Pancreas (tissue), 10 donors: Measurements from ENCODE around the gene SRY. TPM values are rescaled to one million over a fixed set of nuclear protein-coding genes. Genes with fewer than 3 reads are reported as not detected.

Experiments used
- ATAC-seq, 4 donors: fragments of 200-7000 bp; cut with Tn5 transposase; one replicate each; pipeline versions ENCODE4 v1.8.0 to v1.9.1; 2020; ENCODE audit warnings: mild to moderate bottlenecking in 4 of 4, moderate library complexity in 4 of 4
- DNase-seq, 6 donors: peaks; one replicate each; pipeline ENCODE4 v3.0.0-alpha.2; 2020
- FAIRE-seq: peaks from 2 replicates; lab custom pipeline; 2012; peaks lifted over from hg19 to GRCh38; lab: Jason Lieb, UNC
- H3K27ac ChIP-seq, 4 donors: fragments of 200-600 bp; sonication (generic); 1 replicate in 3 of 4; 2 replicates in 1 of 4; pipeline versions ENCODE4 v1.5.0 to v1.8.0; 2020
- H3K27me3 ChIP-seq, 4 donors: fragments of 200-600 bp; one replicate each; pipeline ENCODE4 v1.8.0; 2021
- H3K36me3 ChIP-seq, 3 donors: fragments of 200-600 bp; sonication (generic) in 1 of 3; one replicate each; pipeline versions ENCODE4 v1.5.0 to v1.8.0; 2020 to 2021
- H3K4me1 ChIP-seq, 3 donors: fragments of 200-600 bp; one replicate each; pipeline ENCODE4 v1.8.0; 2021
- H3K4me3 ChIP-seq, 4 donors: fragments of 200-600 bp; sonication (generic) in 2 of 4; one replicate each; pipeline versions ENCODE4 v1.5.0 to v1.8.0; 2020 to 2021
- H3K9me3 ChIP-seq, 4 donors: fragments of 200-600 bp; one replicate each; pipeline ENCODE4 v1.8.0; 2021
- CTCF ChIP-seq, 4 donors: fragments of 200-600 bp; sonication (generic) in 3 of 4; IDR thresholded peaks; one replicate each; pipeline versions ENCODE4 v1.5.0 to v1.8.0; 2021; ENCODE audit warnings: antibody characterized with exemption in 4 of 4
- WGBS, 2 donors: extraction: QIAGEN DNeasy Blood & Tissue Kit; methylation state at CpG; one replicate each; pipeline ENCODE4 v1.1.7; 2013; 5-methylcytosine and 5-hydroxymethylcytosine counted together
- intact Hi-C, 3 donors: fragments of 100-400 bp; cut with DNase I; formaldehyde crosslinking; loops; one replicate each; pipeline versions ENCODE4 v1.11.1 to v1.14.2; 2022
- polyA plus RNA-seq, 2 donors: library from polyadenylated mRNA; stranded (reverse); fragments of 200-250 nt; gene quantifications; one replicate each; pipeline ENCODE4 v1.2.3, GENCODE V29; 2013
- total RNA-seq, 6 donors: library from RNA; stranded (reverse); fragmentation: NEBNext Ultra II Directional in 4 of 6; extraction: Animal tissue kit (Norgen Biotek cat#: 25700) in 4 of 6; gene quantifications; one replicate each; pipeline versions ENCODE4 v1.2.1 to v1.2.4, GENCODE V29; 2021 to 2023
- donor health status: healthy with polysubstance abuse.
- donor health status: DM: no; HTN: no; CAD: no; lungs with moderate emphysema.
- donor health status: DM: no; HTN: no; CAD: no.
- donor health status: control.
- donor health status: control.
- donor health status: Bipolar disorder and iron deficiency.
- donor health status: DM: yes; HTN: yes; CAD: no.
- donor health status: DM: no; HTN: no; CAD: no.
- donor health status: DM: no; HTN: no; CAD: no.
- donor health status: DM: yes; HTN: yes; CAD: no.

The SRY gene
- total and polyA plus RNA-seq, 8 donors, result 0.38 TPM; not detected in 7

GRCh38 chrY:2800246-2800645, 12.8 kb upstream of the SRY start:
- no peaks in the 10 kb centered on the region for H3K4me1 ChIP-seq
- no peak for TF ChIP-seq CTCF (IDR thresholded peaks at IDR 0.05)
- no peaks in the 10 kb centered on the region for H3K36me3 ChIP-seq
- intact Hi-C loops, result no loop called here
- H3K27me3 ChIP-seq, result no peaks in the 10 kb centered on the region
- no peak for FAIRE-seq
- no peak overlapping the region for H3K4me3 ChIP-seq
- H3K9me3 ChIP-seq, result no peaks in the 10 kb centered on the region
- WGBS, 2 donors, result 9% methylated on average over 2 of the region's 2 CpGs; no CpG with 5 or more reads in 1 of the 2 donors
- no peak overlapping the region for H3K27ac ChIP-seq
- DNase-seq, result no peak
- no peak for ATAC-seq

DNA sequence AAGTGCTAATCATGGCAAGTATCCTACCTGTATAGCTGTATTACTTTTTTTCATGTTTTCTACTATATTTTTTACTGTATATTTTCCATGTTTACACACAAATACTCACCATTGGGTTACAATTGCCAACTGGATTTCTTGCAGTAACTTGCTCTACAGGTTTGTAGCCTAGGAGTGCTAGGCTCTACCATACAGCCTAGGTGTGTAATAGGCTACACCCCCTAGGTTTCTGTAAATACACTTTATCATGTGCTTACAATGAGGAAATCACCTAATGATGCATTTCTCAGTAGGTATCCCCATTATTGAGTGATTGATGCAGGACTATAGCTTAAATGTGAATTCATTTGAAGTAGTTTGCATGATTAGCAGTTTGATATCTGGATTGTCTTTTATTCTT, 10.5 kb upstream of the SRY start:
- FAIRE-seq, result no peak
- no peak overlapping the region for H3K4me3 ChIP-seq

GRCh38 chrY:2796977-2797523, 9.6 kb upstream of the SRY start:
- Histone ChIP-seq H3K27ac (no peak overlapping the region), H3K9me3 (no peaks in the 10 kb centered on the region), H3K27me3 (no peaks in the 10 kb centered on the region), H3K4me3 (no peak overlapping the region), H3K4me1 (no peaks in the 10 kb centered on the region), H3K36me3 (no peaks in the 10 kb centered on the region)
- DNase-seq (no peak), FAIRE-seq (no peak), ATAC-seq (no peak)
- TF ChIP-seq CTCF (IDR thresholded peaks at IDR 0.05), result no peak
- intact Hi-C loops, result no loop called here
- WGBS, 2 donors, result 76% methylated on average over 7 of the region's 7 CpGs; no CpG with 5 or more reads in 1 of the 2 donors

More for the DNA sequence above, 10.5 kb upstream of the SRY start:
- TF ChIP-seq CTCF (IDR thresholded peaks at IDR 0.05), result no peak
- Histone ChIP-seq H3K36me3 (no peaks in the 10 kb centered on the region), H3K9me3 (no peaks in the 10 kb centered on the region), H3K27ac (no peak overlapping the region), H3K4me1 (no peaks in the 10 kb centered on the region), H3K27me3 (no peaks in the 10 kb centered on the region)
- ATAC-seq, result no peak
- DNase-seq, result no peak
- intact Hi-C loops, result no loop called here

DNA sequence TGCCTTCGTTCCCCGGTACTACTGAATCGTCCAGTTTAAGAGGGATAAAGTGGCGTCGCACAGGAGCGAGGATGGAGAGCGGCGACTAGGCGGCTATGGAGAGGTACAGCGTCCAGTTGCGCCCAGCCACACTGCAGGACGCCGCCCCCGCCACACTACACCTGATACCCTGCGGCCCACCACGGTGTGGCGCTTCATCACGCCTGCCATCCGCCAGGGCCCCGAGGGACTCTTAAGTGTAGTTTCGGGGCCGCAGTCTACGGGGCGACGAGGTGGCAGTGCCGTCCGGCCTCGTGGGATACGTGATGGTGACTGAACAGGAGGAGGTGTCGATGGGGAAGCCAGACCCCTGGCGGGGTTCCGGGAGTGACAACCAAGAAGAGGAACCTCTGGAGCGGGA, 2.3 kb upstream of the SRY start:
- no peak for ATAC-seq
- Histone ChIP-seq H3K4me1 (no peaks in the 10 kb centered on the region), H3K36me3 (no peaks in the 10 kb centered on the region), H3K9me3 (no peaks in the 10 kb centered on the region), H3K27ac (no peak overlapping the region), H3K4me3 (no peak overlapping the region), H3K27me3 (no peaks in the 10 kb centered on the region)
- TF ChIP-seq CTCF (IDR thresholded peaks at IDR 0.05), result no peak
- DNase-seq, result no peak
- intact Hi-C loops, result no loop called here
- 91% methylated on average over 33 of the region's 33 CpGs; no CpG with 5 or more reads in 1 of the 2 donors for WGBS, 2 donors
- FAIRE-seq, result no peak

DNA sequence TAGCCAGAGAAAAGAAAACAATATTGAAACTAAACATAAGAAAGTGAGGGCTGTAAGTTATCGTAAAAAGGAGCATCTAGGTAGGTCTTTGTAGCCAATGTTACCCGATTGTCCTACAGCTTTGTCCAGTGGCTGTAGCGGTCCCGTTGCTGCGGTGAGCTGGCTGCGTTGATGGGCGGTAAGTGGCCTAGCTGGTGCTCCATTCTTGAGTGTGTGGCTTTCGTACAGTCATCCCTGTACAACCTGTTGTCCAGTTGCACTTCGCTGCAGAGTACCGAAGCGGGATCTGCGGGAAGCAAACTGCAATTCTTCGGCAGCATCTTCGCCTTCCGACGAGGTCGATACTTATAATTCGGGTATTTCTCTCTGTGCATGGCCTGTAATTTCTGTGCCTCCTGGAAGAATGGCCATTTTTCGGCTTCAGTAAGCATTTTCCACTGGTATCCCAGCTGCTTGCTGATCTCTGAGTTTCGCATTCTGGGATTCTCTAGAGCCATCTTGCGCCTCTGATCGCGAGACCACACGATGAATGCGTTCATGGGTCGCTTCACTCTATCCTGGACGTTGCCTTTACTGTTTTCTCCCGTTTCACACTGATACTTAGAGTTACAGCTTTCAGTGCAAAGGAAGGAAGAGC, 488 bp downstream of the SRY start:
- intact Hi-C loops, result no loop called here
- 35% methylated on average over 28 of the region's 28 CpGs; no CpG with 5 or more reads in 1 of the 2 donors for WGBS, 2 donors

More for the DNA sequence above, 488 bp downstream of the SRY start:
- DNase-seq (no peak), FAIRE-seq (no peak), ATAC-seq (no peak)
- no peaks in the 10 kb centered on the region for H3K27me3 ChIP-seq
- H3K9me3 ChIP-seq, result no peaks in the 10 kb centered on the region
- H3K4me1 ChIP-seq, result no peaks in the 10 kb centered on the region
- no peak overlapping the region for H3K27ac ChIP-seq
- H3K4me3 ChIP-seq, result no peak overlapping the region
- H3K36me3 ChIP-seq, result no peaks in the 10 kb centered on the region
- TF ChIP-seq CTCF (IDR thresholded peaks at IDR 0.05), result no peak
